H9 (cell line): Measurements from ENCODE around the gene AFMID. TPM values are rescaled to one million over a fixed set of nuclear protein-coding genes. Genes with fewer than 3 reads are reported as not detected.

Experiments
- DNase-seq: peaks from one replicate; pipeline ENCODE4 v3.0.0-alpha.2; 2017
- H2AFZ ChIP-seq: one replicate; pipeline ENCODE4 v1.6.1; 2013; ENCODE audit warnings: mild to moderate bottlenecking, low read length, control low read depth, moderate library complexity
- H2AK5ac ChIP-seq: 2 replicates; pipeline ENCODE4 v1.6.1; 2013; ENCODE audit warnings: low read length, control low read depth, mixed read lengths; ENCODE audit not compliant: insufficient read length
- H2BK120ac ChIP-seq: one replicate; pipeline ENCODE4 v1.6.1; 2013; ENCODE audit warnings: low read depth, mild to moderate bottlenecking, low read length, control low read depth, inconsistent platforms; ENCODE audit not compliant: poor library complexity, severe bottlenecking
- H2BK12ac ChIP-seq: 2 replicates; pipeline ENCODE4 v1.6.1; 2013; ENCODE audit warnings: low read length, control low read depth, mixed read lengths, low read depth; ENCODE audit not compliant: insufficient read length
- H2BK15ac ChIP-seq: 2 replicates; pipeline ENCODE4 v1.6.1; 2013; ENCODE audit warnings: low read depth, low read length, control low read depth
- H2BK20ac ChIP-seq: one replicate; pipeline ENCODE4 v1.6.1; 2013; ENCODE audit warnings: low read depth, mild to moderate bottlenecking, low read length, control low read depth, inconsistent platforms; ENCODE audit not compliant: poor library complexity, severe bottlenecking
- H2BK5ac ChIP-seq: 2 replicates; pipeline ENCODE4 v1.6.1; 2013; ENCODE audit warnings: low read length, control low read depth, mixed read lengths; ENCODE audit not compliant: insufficient read length
- H3K14ac ChIP-seq: 2 replicates; pipeline ENCODE4 v1.6.1; 2013; ENCODE audit warnings: low read length, control low read depth; ENCODE audit not compliant: insufficient read depth
- H3K18ac ChIP-seq: 2 replicates; pipeline ENCODE4 v1.6.1; 2013; ENCODE audit warnings: low read depth, mild to moderate bottlenecking, mixed read lengths, low read length, control low read depth; ENCODE audit not compliant: insufficient read length
- H3K23ac ChIP-seq: 2 replicates; pipeline ENCODE4 v1.6.1; 2013; ENCODE audit warnings: low read length, control low read depth, mixed read lengths, low read depth; ENCODE audit not compliant: insufficient read length
- H3K23me2 ChIP-seq: 2 replicates; pipeline ENCODE4 v1.6.1; 2013; ENCODE audit warnings: low read depth, mild to moderate bottlenecking, mixed read lengths, low read length, control low read depth; ENCODE audit not compliant: insufficient read length, poor library complexity, severe bottlenecking
- H3K27ac ChIP-seq: 2 replicates; pipeline ENCODE4 v1.5.1; 2013; ENCODE audit warnings: low read length, control low read depth, mixed read lengths, low read depth; ENCODE audit not compliant: insufficient read length
- H3K27me3 ChIP-seq: 2 replicates; pipeline ENCODE4 v1.6.1; 2013; ENCODE audit warnings: low read length, control low read depth, inconsistent platforms; ENCODE audit not compliant: insufficient read depth
- H3K4ac ChIP-seq: 2 replicates; pipeline ENCODE4 v1.6.1; 2013; ENCODE audit warnings: low read depth, mild to moderate bottlenecking, control low read depth, inconsistent platforms, low read length, moderate library complexity
- H3K4me1 ChIP-seq: 2 replicates; pipeline ENCODE4 v1.6.1; 2013; ENCODE audit warnings: low read length, control low read depth, inconsistent platforms; ENCODE audit not compliant: insufficient read depth
- H3K4me2 ChIP-seq: 2 replicates; pipeline ENCODE4 v1.6.1; 2013; ENCODE audit warnings: low read length, control low read depth, mixed read lengths; ENCODE audit not compliant: insufficient read length, insufficient read depth
- H3K56ac ChIP-seq: 2 replicates; pipeline ENCODE4 v1.6.1; 2013; ENCODE audit warnings: low read depth, mild to moderate bottlenecking, mixed read lengths, low read length, control low read depth; ENCODE audit not compliant: insufficient read length
- H3K79me1 ChIP-seq: 2 replicates; pipeline ENCODE4 v1.6.1; 2013; ENCODE audit warnings: low read depth, mild to moderate bottlenecking, moderate library complexity, low read length, control low read depth, inconsistent platforms; ENCODE audit not compliant: insufficient read depth, poor library complexity, severe bottlenecking
- H3K79me2 ChIP-seq: 2 replicates; pipeline ENCODE4 v1.6.1; 2013; ENCODE audit warnings: low read length, control low read depth, inconsistent platforms; ENCODE audit not compliant: insufficient read depth
- H3K9ac ChIP-seq: 2 replicates; pipeline ENCODE4 v1.6.1; 2013; ENCODE audit warnings: low read length, control low read depth, mixed read lengths; ENCODE audit not compliant: insufficient read length; ENCODE audit errors: extremely low read depth
- H3K9me3 ChIP-seq: one replicate; pipeline ENCODE4 v1.6.1; 2013; ENCODE audit warnings: low read depth, low read length, inconsistent platforms; ENCODE audit not compliant: control insufficient read depth
- H3T11ph ChIP-seq: one replicate; pipeline ENCODE4 v1.6.1; 2013; ENCODE audit warnings: mild to moderate bottlenecking, low read length, control low read depth, inconsistent platforms
- H4K20me1 ChIP-seq: one replicate; pipeline ENCODE4 v1.6.1; 2013; ENCODE audit not compliant: control insufficient read depth, insufficient read length, insufficient read depth
- H4K5ac ChIP-seq: 2 replicates; pipeline ENCODE4 v1.6.1; 2013; ENCODE audit warnings: low read depth, mild to moderate bottlenecking, mixed read lengths, low read length, control low read depth; ENCODE audit not compliant: insufficient read length
- H4K8ac ChIP-seq: replicated peaks from 2 replicates; pipeline ENCODE4 v1.6.1; 2013; ENCODE audit warnings: low read length, control low read depth, mixed read lengths, low read depth; ENCODE audit not compliant: insufficient read length
- H4K91ac ChIP-seq: 2 replicates; pipeline ENCODE4 v1.6.1; 2013; ENCODE audit warnings: low read depth, mild to moderate bottlenecking, moderate library complexity, mixed read lengths, low read length, control low read depth; ENCODE audit not compliant: insufficient read length
- H3K27ac Mint-ChIP-seq, 3 experiments: 2 replicates in 2 of 3; 3 replicates in 1 of 3; pipeline ENCODE4 v1.8.0; 2020 to 2021; ENCODE audit warnings: mixed read lengths in 3 of 3, mild to moderate bottlenecking in 1 of 3, moderate library complexity in 1 of 3
- H3K27me3 Mint-ChIP-seq: 2 replicates; pipeline ENCODE4 v1.8.0; 2021; ENCODE audit warnings: low read depth, mild to moderate bottlenecking, moderate library complexity, mixed read lengths
- H3K36me3 Mint-ChIP-seq, 3 experiments: 2 replicates in 2 of 3; 3 replicates in 1 of 3; pipeline ENCODE4 v1.8.0; 2020 to 2021; ENCODE audit warnings: low read depth in 3 of 3, mixed read lengths in 3 of 3; ENCODE audit not compliant: insufficient read depth in 1 of 3
- H3K4me1 Mint-ChIP-seq, 2 experiments: 2 replicates each; pipeline ENCODE4 v1.8.0; 2020; ENCODE audit warnings: mixed read lengths in 2 of 2
- H3K4me3 Mint-ChIP-seq, 2 experiments: 2 replicates in 1 of 2; 3 replicates in 1 of 2; pipeline ENCODE4 v1.8.0; 2020 to 2021; ENCODE audit warnings: mild to moderate bottlenecking in 2 of 2, mixed read lengths in 2 of 2, moderate library complexity in 1 of 2
- H3K9me3 Mint-ChIP-seq, 2 experiments: 2 replicates in 1 of 2; 3 replicates in 1 of 2; pipeline ENCODE4 v1.8.0; 2020; ENCODE audit warnings: mild to moderate bottlenecking in 2 of 2, mixed read lengths in 2 of 2, moderate library complexity in 1 of 2
- WGBS: extraction: QIAGEN DNeasy Blood & Tissue Kit; methylation state at CpG from one replicate; pipeline ENCODE4 v1.1.7; 2013; ENCODE audit warnings: missing lambda C conversion rate, low lambda C conversion rate, mixed read lengths; ENCODE audit not compliant: insufficient read length; ENCODE audit errors: extremely low coverage; 5-methylcytosine and 5-hydroxymethylcytosine counted together
- total RNA-seq: library from RNA; stranded (reverse); gene quantifications from 2 replicates; pipeline ENCODE4 v1.2.1, GENCODE V29; 2021
- TF ChIP-seq, protein P1 (sequence below): fragments of 200-600 bp; sonication (generic); conservative IDR thresholded peaks from 3 replicates; pipeline ENCODE4 v1.8.0; 2021; ENCODE audit warnings: antibody characterized with exemption, mild to moderate bottlenecking

AFMID gene
- total RNA-seq, 1 experiment from 2014 or later = 64.1 TPM

DNA sequence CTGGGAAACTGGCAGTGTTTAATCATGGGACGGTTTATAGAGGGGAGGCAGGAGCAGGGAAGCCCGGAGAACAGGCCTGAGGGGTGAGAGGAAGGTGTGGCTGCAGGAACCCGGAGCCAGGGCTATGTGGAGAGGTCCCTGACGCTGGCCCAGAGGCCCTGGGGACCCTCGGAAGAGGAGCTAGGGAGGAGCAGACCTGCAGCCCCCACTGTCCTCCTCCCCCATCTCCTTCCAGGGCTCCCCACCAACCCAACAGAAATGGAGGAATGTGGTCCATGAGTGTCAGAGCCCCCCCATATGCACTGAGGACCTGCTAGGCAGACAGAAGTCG lies 64.6 kb downstream of the AFMID start:
- Histone ChIP-seq H2BK15ac (peak overlapping the region; percentile 19; the same call in 1 of the 2 replicates), H4K5ac (no peak overlapping the region), H2BK120ac (no peak overlapping the region), H3K79me1 (no peaks in the 10 kb centered on the region), H2AFZ (no peak overlapping the region), H4K8ac (no peak overlapping the region), H3K4ac (no peak overlapping the region), H3K23ac (no peak overlapping the region), H3K18ac (no peak overlapping the region), H2BK20ac (no peak overlapping the region), H3K14ac (no peak overlapping the region), H3K23me2 (no peaks in the 10 kb centered on the region), H4K91ac (no peak overlapping the region), H3K56ac (no peak overlapping the region), H4K20me1 (no peaks in the 10 kb centered on the region), H3K4me2 (no peak overlapping the region), H3K9ac (no peak overlapping the region), H3T11ph (no peak overlapping the region), H3K79me2 (no peaks in the 10 kb centered on the region), H3K4me1 (peaks cover 3% of the 10 kb centered on the region; the same call in 1 of the 2 replicates), H3K27ac (no peak overlapping the region), H2BK5ac (no peak overlapping the region), H2AK5ac (no peak overlapping the region), H3K27me3 (no peaks in the 10 kb centered on the region), H3K9me3 (no peaks in the 10 kb centered on the region), H2BK12ac (no peak overlapping the region)
- Mint-ChIP-seq H3K4me3 (no peak overlapping the region), H3K36me3 (no peaks in the 10 kb centered on the region), H3K27me3 (peaks cover 1% of the 10 kb centered on the region; the same call in 1 of the 2 replicates), H3K27ac (peak overlapping the region in 1 of 3 experiments; percentile 34; a peak in 1 of 7 replicates), H3K9me3 (peaks cover 3% of the 10 kb centered on the region in 2 experiments; a peak in 2 of 5 replicates), H3K4me1 (peaks cover 23 to 47% of the 10 kb centered on the region in 2 experiments)
- TF ChIP-seq, protein P1, sequence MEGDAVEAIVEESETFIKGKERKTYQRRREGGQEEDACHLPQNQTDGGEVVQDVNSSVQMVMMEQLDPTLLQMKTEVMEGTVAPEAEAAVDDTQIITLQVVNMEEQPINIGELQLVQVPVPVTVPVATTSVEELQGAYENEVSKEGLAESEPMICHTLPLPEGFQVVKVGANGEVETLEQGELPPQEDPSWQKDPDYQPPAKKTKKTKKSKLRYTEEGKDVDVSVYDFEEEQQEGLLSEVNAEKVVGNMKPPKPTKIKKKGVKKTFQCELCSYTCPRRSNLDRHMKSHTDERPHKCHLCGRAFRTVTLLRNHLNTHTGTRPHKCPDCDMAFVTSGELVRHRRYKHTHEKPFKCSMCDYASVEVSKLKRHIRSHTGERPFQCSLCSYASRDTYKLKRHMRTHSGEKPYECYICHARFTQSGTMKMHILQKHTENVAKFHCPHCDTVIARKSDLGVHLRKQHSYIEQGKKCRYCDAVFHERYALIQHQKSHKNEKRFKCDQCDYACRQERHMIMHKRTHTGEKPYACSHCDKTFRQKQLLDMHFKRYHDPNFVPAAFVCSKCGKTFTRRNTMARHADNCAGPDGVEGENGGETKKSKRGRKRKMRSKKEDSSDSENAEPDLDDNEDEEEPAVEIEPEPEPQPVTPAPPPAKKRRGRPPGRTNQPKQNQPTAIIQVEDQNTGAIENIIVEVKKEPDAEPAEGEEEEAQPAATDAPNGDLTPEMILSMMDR = no peak
- no peak for DNase-seq
- WGBS = no CpG with 5 or more reads among the region's 6 CpGs
